K562 (cell line): Measurements from ENCODE around the gene FGD6. TPM values are rescaled to one million over a fixed set of nuclear protein-coding genes. Genes with fewer than 3 reads are reported as not detected.

ENCODE experiments used
- ATF3 ChIP-seq, 2 experiments: fragments of 450-650 bp in 1 of 2; sonication (generic) in 1 of 2; formaldehyde crosslinking in 1 of 2; IDR thresholded peaks in 1 of 2; conservative IDR thresholded peaks in 1 of 2; 2 replicates each; pipeline versions ENCODE4 v1.6.1 to v1.8.1; 2016 to 2023; ENCODE audit warnings: mild to moderate bottlenecking in 2 of 2, moderate library complexity in 2 of 2, inconsistent platforms in 1 of 2, missing genetic modification reagents in 1 of 2
- DPF2 ChIP-seq: fragments of 450-650 bp; IDR thresholded peaks from 2 replicates; pipeline ENCODE4 v1.6.1; 2016
- HMGN3 ChIP-seq: IDR thresholded peaks from 2 replicates; pipeline ENCODE4 v1.6.1; 2011; ENCODE audit warnings: borderline replicate concordance, low read depth, mild to moderate bottlenecking, mixed read lengths, low read length; ENCODE audit not compliant: insufficient read length; ENCODE audit errors: extremely low read depth
- NR0B1 ChIP-seq: fragments of 450-650 bp; IDR thresholded peaks from one replicate; pipeline ENCODE4 v1.6.1; 2018; ENCODE audit warnings: mild to moderate bottlenecking, moderate library complexity; ENCODE audit not compliant: partially characterized antibody
- SAFB2 ChIP-seq: fragments of 200-400 bp; formaldehyde crosslinking; IDR thresholded peaks from 2 replicates; pipeline ENCODE4 v1.6.1; 2018; ENCODE audit warnings: borderline replicate concordance, low read length, low read depth, moderate library complexity; ENCODE audit not compliant: severe bottlenecking
- ZNF764 ChIP-seq: fragments of 250-450 bp; sonication (Bioruptor Pico); IDR thresholded peaks from 2 replicates; pipeline ENCODE4 v1.4.0; 2020; ENCODE audit warnings: low read depth, mild to moderate bottlenecking, moderate library complexity
- polyA plus RNA-seq, 8 experiments: library from polyadenylated mRNA; depleted of rRNA in 4 of 8; stranded (reverse) in 5 of 8; unstranded in 3 of 8; fragments of >200 nt; fragmentation: Nextera tagmentation in 2 of 8; fragmentation: Illumina TruSeq in 1 of 8; extraction: Ambion mirVana in 2 of 8; extraction: Trizol in 1 of 8; gene quantifications; 2 replicates each; pipeline versions ENCODE4 v1.2.1 to v1.2.3, GENCODE V29; 2011 to 2014; ENCODE audit warnings: inconsistent platforms in 1 of 8, missing spikeins in 1 of 8
- total RNA-seq, 7 experiments: library from RNA; depleted of rRNA in 6 of 7; stranded (reverse); fragments of >200 nt in 6 of 7; fragmentation: Illumina TruSeq in 2 of 7; extraction: Trizol in 2 of 7; gene quantifications; 2 replicates each; pipeline versions ENCODE4 v1.2.1 to v1.2.3, GENCODE V29; 2011 to 2021; ENCODE audit warnings: low replicate concordance in 1 of 7

The FGD6 gene
- total and polyA plus RNA-seq, 9 of the 15 experiments (the other 6 are each of a cell fraction or from before 2014, with no cell fraction given), result 1.5 to 11.1 (median 5.8) TPM

GRCh38 chr12:95216711-95217376, 423 bp downstream of the FGD6 start (continued):
- TF ChIP-seq NR0B1 (no peak), SAFB2 (no peak), ATF3 (IDR thresholded peaks at IDR 0.05) (no peak), ATF3 (CRISPR knock-in tag; conservative IDR thresholded peaks at IDR 0.05) (no peak), DPF2 (no peak), HMGN3 (no peak), ZNF764 (CRISPR knock-in tag) (no peak)
